CD14-positive monocyte (primary cell): ENCODE results near the gene CLDN19. TPM values are rescaled to one million over a fixed set of nuclear protein-coding genes. Genes with fewer than 3 reads are reported as not detected.

Experiments used
- DNase-seq, 3 donors: peaks; one replicate each; pipeline ENCODE4 v3.0.0-alpha.2; 2011 to 2022
- H2AFZ ChIP-seq: 2 replicates; pipeline ENCODE4 v1.6.0; 2012; ENCODE audit warnings: mild to moderate bottlenecking, low read depth, low read length, inconsistent platforms; ENCODE audit not compliant: insufficient read depth, poor library complexity, severe bottlenecking
- H3K27ac ChIP-seq, 2 donors: 1 replicate in 1 of 2; 2 replicates in 1 of 2; pipeline ENCODE4 v1.5.1; 2012 to 2013; ENCODE audit warnings: low read length in 2 of 2, control low read depth in 1 of 2, inconsistent platforms in 1 of 2, low read depth in 1 of 2, mild to moderate bottlenecking in 1 of 2
- H3K27me3 ChIP-seq, 2 donors: one replicate each; pipeline versions ENCODE4 v1.6.0 to v1.6.1; 2011 to 2013; ENCODE audit warnings: low read length in 2 of 2; ENCODE audit not compliant: control insufficient read depth in 2 of 2, insufficient read depth in 2 of 2
- H3K36me3 ChIP-seq, 2 donors: replicated peaks in 1 of 2; 1 replicate in 1 of 2; 2 replicates in 1 of 2; pipeline versions ENCODE4 v1.5.1 to v1.6.1; 2012 to 2013; ENCODE audit warnings: low read length in 2 of 2, control low read depth in 1 of 2, inconsistent platforms in 1 of 2, mild to moderate bottlenecking in 1 of 2; ENCODE audit not compliant: insufficient read depth in 2 of 2, control insufficient read depth in 1 of 2
- H3K4me1 ChIP-seq, 2 donors: 1 replicate in 1 of 2; 2 replicates in 1 of 2; pipeline versions ENCODE4 v1.5.1 to v1.6.1; 2012 to 2013; ENCODE audit warnings: low read length in 2 of 2, control low read depth in 1 of 2, inconsistent platforms in 1 of 2, mild to moderate bottlenecking in 1 of 2, moderate library complexity in 1 of 2; ENCODE audit not compliant: insufficient read depth in 2 of 2, control insufficient read depth in 1 of 2
- H3K4me2 ChIP-seq: replicated peaks from 2 replicates; pipeline ENCODE3; 2012; ENCODE audit warnings: low read length, moderate library complexity, mild to moderate bottlenecking; ENCODE audit not compliant: poor library complexity, severe bottlenecking; ENCODE audit errors: extremely low read depth
- H3K4me3 ChIP-seq, 3 experiments: fragments of 200-600 bp in 1 of 3; sonication (generic) in 1 of 3; replicated peaks in 1 of 3; 1 replicate in 2 of 3; 2 replicates in 1 of 3; pipeline ENCODE4 v1.5.1; 2011 to 2013; ENCODE audit warnings: low read length in 3 of 3, mild to moderate bottlenecking in 3 of 3, control low read depth in 2 of 3, low read depth in 2 of 3, inconsistent platforms in 1 of 3, moderate library complexity in 1 of 3
- H3K79me2 ChIP-seq: 2 replicates; pipeline ENCODE4 v1.6.0; 2012; ENCODE audit warnings: mild to moderate bottlenecking, control low read depth, inconsistent platforms, low read length, moderate library complexity; ENCODE audit not compliant: insufficient read depth
- H3K9ac ChIP-seq: 2 replicates; pipeline ENCODE4 v1.6.0; 2017; ENCODE audit warnings: low read length, mild to moderate bottlenecking; ENCODE audit not compliant: insufficient read depth, poor library complexity, severe bottlenecking
- H3K9me3 ChIP-seq, 2 donors: replicated peaks in 1 of 2; 1 replicate in 1 of 2; 2 replicates in 1 of 2; pipeline versions ENCODE4 v1.5.1 to v1.6.1; 2012 to 2013; ENCODE audit warnings: low read length in 2 of 2, control low read depth in 1 of 2; ENCODE audit not compliant: control insufficient read depth in 1 of 2, insufficient read depth in 1 of 2
- H4K20me1 ChIP-seq: 2 replicates; pipeline ENCODE4 v1.6.0; 2012; ENCODE audit warnings: mild to moderate bottlenecking, low read length, control low read depth, moderate library complexity; ENCODE audit not compliant: insufficient read depth
- H3K27ac Mint-ChIP-seq, 7 donors: one replicate each; pipeline ENCODE4 v1.8.0; 2020; ENCODE audit warnings: mild to moderate bottlenecking in 7 of 7, mixed read lengths in 7 of 7, moderate library complexity in 6 of 7, inconsistent platforms in 2 of 7
- H3K27me3 Mint-ChIP-seq, 3 donors: one replicate each; pipeline ENCODE4 v1.8.0; 2021 to 2022; ENCODE audit warnings: low read depth in 3 of 3, mild to moderate bottlenecking in 3 of 3, mixed read lengths in 3 of 3, moderate library complexity in 3 of 3, inconsistent platforms in 1 of 3
- H3K36me3 Mint-ChIP-seq, 2 donors: one replicate each; pipeline ENCODE4 v1.8.0; 2020; ENCODE audit warnings: mixed read lengths in 2 of 2, inconsistent platforms in 1 of 2, mild to moderate bottlenecking in 1 of 2
- H3K4me1 Mint-ChIP-seq: one replicate; pipeline ENCODE4 v1.8.0; 2020; ENCODE audit warnings: mild to moderate bottlenecking, mixed read lengths
- H3K4me3 Mint-ChIP-seq, 2 donors: one replicate each; pipeline ENCODE4 v1.8.0; 2020; ENCODE audit warnings: mild to moderate bottlenecking in 2 of 2, mixed read lengths in 2 of 2, moderate library complexity in 1 of 2
- H3K9me3 Mint-ChIP-seq, 7 donors: one replicate each; pipeline ENCODE4 v1.8.0; 2020 to 2022; ENCODE audit warnings: mixed read lengths in 7 of 7, mild to moderate bottlenecking in 6 of 7, moderate library complexity in 6 of 7, inconsistent platforms in 2 of 7
- CTCF ChIP-seq: fragments of 200-600 bp; IDR thresholded peaks from one replicate; pipeline ENCODE4 v1.8.0; 2022; ENCODE audit warnings: antibody characterized with exemption, mild to moderate bottlenecking
- WGBS: methylation state at CpG from one replicate; pipeline ENCODE4 v1.1.5; 2013; ENCODE audit warnings: missing lambda C conversion rate; ENCODE audit not compliant: insufficient coverage; 5-methylcytosine and 5-hydroxymethylcytosine counted together
- intact Hi-C, 2 donors: fragments of 100-400 bp; cut with micrococcal nuclease; formaldehyde crosslinking; loops; one replicate each; pipeline versions ENCODE4 v1.15.0 to v1.15.1; 2023
- polyA plus RNA-seq, 3 donors: library from polyadenylated mRNA; depleted of rRNA in 1 of 3; unstranded in 2 of 3; stranded (reverse) in 1 of 3; fragments of 300-500 nt in 2 of 3; fragments of >200 nt in 1 of 3; fragmentation: Illumina TruSeq in 2 of 3; gene quantifications; 1 replicate in 2 of 3; 2 replicates in 1 of 3; pipeline ENCODE4 v1.2.3, GENCODE V29; 2012 to 2021

The CLDN19 gene
- polyA plus RNA-seq, 3 donors, result not detected

GRCh38 chr1:42765832-42766740 lies 26.1 kb upstream of the CLDN19 start:
- peaks cover 75% of the 10 kb centered on the region for H3K79me2 ChIP-seq
- H3K27me3 Mint-ChIP-seq, result no peaks in the 10 kb centered on the region

More at GRCh38 chr1:42765832-42766740, 26.1 kb upstream of the CLDN19 start:
- Mint-ChIP-seq H3K4me3 (no peak overlapping the region), H3K4me1 (peaks cover 24% of the 10 kb centered on the region), H3K36me3 (peaks cover 20 to 29% of the 10 kb centered on the region in 2 donors), H3K27ac (peak overlapping the region in 3 of 7 donors; percentile 33 to 60 (median 57)), H3K9me3 (no peaks in the 10 kb centered on the region)
- H3K27ac ChIP-seq, result peak overlapping the region; percentile 33 to 66
- peaks cover 24 to 32% of the 10 kb centered on the region in 2 donors for H3K4me1 ChIP-seq
- peaks cover 13 to 16% of the 10 kb centered on the region in 2 donors for H3K36me3 ChIP-seq
- under 1% methylated on average over 41 of the region's 44 CpGs for WGBS
- H3K9me3 ChIP-seq, result no peaks in the 10 kb centered on the region
- peaks cover 12% of the 10 kb centered on the region for H4K20me1 ChIP-seq
- no peaks in the 10 kb centered on the region for H3K27me3 ChIP-seq
- TF ChIP-seq CTCF, result peak; percentile 38
- DNase-seq, result peak; percentile 5 to 46 (median 23)
- H2AFZ ChIP-seq, result peak overlapping the region; percentile 94
- H3K4me2 ChIP-seq, result peak overlapping the region; percentile 98
- peak overlapping the region; percentile 94 for H3K9ac ChIP-seq
- intact Hi-C loops, result loop anchor here (2.0 to 10.0 kb wide), 10 partner anchors 51 to 431 kb away; partner anchors contain the start of genes ERMAP (in 2 of the 2), FOXJ3 (in 2 of the 2), SVBP (in 2 of the 2) and ZNF691 (in 2 of the 2)
- peak overlapping the region; percentile 87 to 94 (median 88) for H3K4me3 ChIP-seq
